Esophagus muscularis mucosa (tissue), 4 donors: Measurements from ENCODE around the gene TNK2.

Source experiments
- CTCF ChIP-seq, 3 experiments: fragments of 200-600 bp in 2 of 3; fragments of 450-650 bp in 1 of 3; sonication (generic) in 2 of 3; IDR thresholded peaks; one replicate each; pipeline ENCODE4 v1.5.1; 2017 to 2019; ENCODE audit warnings: antibody characterized with exemption in 3 of 3, mild to moderate bottlenecking in 2 of 3, moderate library complexity in 1 of 3
- EP300 ChIP-seq: sonication (generic); formaldehyde crosslinking; IDR thresholded peaks from one replicate; pipeline ENCODE4 v1.6.1; 2017; ENCODE audit warnings: antibody characterized with exemption
- POLR2A ChIP-seq: fragments of 450-650 bp; IDR thresholded peaks from one replicate; pipeline ENCODE4 v1.6.1; 2017; ENCODE audit warnings: antibody characterized with exemption, moderate library complexity, mild to moderate bottlenecking, low read depth
- POLR2AphosphoS5 ChIP-seq, 2 donors: sonication (generic); formaldehyde crosslinking; IDR thresholded peaks; one replicate each; pipeline ENCODE4 v1.6.1; 2017; ENCODE audit warnings: antibody characterized with exemption in 2 of 2

GRCh38 chr3:195872800-195873199, 35.6 kb downstream of the TNK2 start:
- TF ChIP-seq POLR2A (no peak), POLR2AphosphoS5 (IDR thresholded peaks at IDR 0.05) (no peak), CTCF (IDR thresholded peaks at IDR 0.05) (no peak), EP300 (no peak)
